Fibroblast of villous mesenchyme (primary cell): ENCODE measurements around the gene LNX2. TPM values are rescaled to one million over a fixed set of nuclear protein-coding genes. Genes with fewer than 3 reads are reported as not detected.
"Not testable (repeated sequence)": the region's sequence is repeated elsewhere in the genome, so short reads cannot be mapped to it uniquely, and the experiment has no call there.

Source experiments
- DNase-seq: peaks from one replicate; pipeline ENCODE4 v3.0.0-alpha.2; 2010; ENCODE audit warnings: low read depth
- H3K4me3 ChIP-seq: 2 replicates; pipeline ENCODE4 v1.5.1; 2011; ENCODE audit warnings: low read depth, mild to moderate bottlenecking, low read length
- total RNA-seq: library from RNA; depleted of rRNA; stranded (reverse); fragments of >200 nt; gene quantifications from 2 replicates; pipeline ENCODE4 v1.2.3, GENCODE V29; 2012
- TF ChIP-seq, protein P1 (sequence below): IDR thresholded peaks from 2 replicates; pipeline ENCODE4 v1.5.1; 2012; ENCODE audit warnings: low read depth, mild to moderate bottlenecking, low read length; ENCODE audit not compliant: insufficient read depth

The LNX2 gene
- total RNA-seq, 1 donor, result 7.8 TPM

DNA sequence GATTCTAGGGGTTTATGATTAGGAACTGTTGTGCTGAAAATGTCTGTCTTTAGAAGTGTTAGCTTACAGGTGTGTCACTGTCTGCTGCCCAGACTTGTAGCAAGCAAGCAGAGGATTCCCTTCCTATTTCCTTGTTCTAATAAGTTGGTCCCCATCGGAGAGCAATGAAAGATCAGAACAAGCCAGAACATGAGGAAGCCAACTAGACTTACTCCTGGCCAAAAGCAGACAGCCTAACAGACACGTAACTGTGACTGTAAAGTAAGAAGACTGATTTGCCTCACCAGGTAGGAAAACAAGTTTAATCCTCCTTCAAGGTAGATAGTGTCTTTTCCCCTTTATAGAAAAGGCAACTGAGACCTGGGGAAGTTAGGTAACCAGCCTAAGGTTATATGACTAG is 13.9 kb upstream of the LNX2 start:
- no peak for DNase-seq
- TF ChIP-seq, protein P1, sequence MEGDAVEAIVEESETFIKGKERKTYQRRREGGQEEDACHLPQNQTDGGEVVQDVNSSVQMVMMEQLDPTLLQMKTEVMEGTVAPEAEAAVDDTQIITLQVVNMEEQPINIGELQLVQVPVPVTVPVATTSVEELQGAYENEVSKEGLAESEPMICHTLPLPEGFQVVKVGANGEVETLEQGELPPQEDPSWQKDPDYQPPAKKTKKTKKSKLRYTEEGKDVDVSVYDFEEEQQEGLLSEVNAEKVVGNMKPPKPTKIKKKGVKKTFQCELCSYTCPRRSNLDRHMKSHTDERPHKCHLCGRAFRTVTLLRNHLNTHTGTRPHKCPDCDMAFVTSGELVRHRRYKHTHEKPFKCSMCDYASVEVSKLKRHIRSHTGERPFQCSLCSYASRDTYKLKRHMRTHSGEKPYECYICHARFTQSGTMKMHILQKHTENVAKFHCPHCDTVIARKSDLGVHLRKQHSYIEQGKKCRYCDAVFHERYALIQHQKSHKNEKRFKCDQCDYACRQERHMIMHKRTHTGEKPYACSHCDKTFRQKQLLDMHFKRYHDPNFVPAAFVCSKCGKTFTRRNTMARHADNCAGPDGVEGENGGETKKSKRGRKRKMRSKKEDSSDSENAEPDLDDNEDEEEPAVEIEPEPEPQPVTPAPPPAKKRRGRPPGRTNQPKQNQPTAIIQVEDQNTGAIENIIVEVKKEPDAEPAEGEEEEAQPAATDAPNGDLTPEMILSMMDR, result no peak
- H3K4me3 ChIP-seq, result no peak overlapping the region

DNA sequence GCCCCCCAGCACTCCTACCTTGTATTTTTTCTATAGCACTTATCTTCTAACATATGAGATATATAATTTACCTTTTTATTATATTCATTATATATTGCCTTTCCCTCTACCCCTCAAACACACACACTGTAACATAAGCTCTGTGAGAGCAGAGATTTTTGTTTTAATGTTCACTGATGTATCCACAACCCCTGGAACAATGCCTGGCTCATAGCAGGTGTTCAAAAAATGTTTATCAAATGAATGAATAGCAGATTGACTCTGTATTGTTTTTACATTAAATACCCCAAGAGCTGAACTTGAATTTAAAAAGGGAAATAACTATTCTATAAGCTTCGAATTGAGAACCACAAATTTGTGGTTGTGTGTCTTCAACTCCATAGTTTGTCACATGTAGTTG is 12.3 kb upstream of the LNX2 start:
- TF ChIP-seq, protein P1, result no peak
- no peak overlapping the region for H3K4me3 ChIP-seq
- DNase-seq, result no peak

DNA sequence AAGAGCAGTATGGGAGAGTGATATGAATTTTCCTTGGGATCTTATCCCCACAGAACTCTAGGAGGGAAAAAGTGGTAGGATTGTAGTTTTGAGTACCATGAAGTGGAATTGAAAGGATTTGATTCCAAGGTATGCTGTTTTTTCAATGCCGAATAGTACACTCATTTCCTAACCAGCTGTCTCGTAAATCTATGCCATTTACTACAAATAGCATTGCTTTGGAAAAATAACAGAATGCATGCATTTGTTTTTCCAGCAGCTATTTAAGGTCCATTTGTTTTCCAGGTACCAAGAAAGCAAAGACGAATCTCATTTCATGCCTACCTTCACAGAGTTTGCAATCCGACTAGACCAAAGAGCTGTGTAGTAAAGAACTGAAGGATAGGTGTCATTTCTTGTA is 11.9 kb upstream of the LNX2 start:
- TF ChIP-seq, protein P1, result no peak

DNA sequence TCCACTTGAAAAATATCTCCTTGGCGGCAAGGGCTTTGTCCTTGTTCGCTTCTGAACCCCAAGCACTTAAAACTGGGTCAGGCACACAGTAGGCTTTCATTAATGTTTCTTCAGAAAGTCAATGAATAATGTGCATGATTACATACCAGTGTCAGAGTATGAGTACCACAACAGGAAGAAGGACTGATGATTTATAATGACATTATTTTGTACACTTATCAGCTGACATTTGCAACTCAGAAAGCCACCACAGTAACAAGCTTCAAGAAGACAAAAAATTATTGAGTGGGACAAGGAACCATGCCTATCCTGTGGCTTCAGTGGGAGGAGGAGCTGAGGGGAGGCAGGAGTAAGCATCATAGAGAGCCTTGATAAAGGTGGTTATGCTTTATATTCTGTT is 11.3 kb upstream of the LNX2 start:
- DNase-seq, result no peak
- TF ChIP-seq, protein P1, result no peak
- H3K4me3 ChIP-seq, result no peak overlapping the region

More for the DNA sequence above, 11.9 kb upstream of the LNX2 start:
- DNase-seq, result no peak
- no peak overlapping the region for H3K4me3 ChIP-seq

DNA sequence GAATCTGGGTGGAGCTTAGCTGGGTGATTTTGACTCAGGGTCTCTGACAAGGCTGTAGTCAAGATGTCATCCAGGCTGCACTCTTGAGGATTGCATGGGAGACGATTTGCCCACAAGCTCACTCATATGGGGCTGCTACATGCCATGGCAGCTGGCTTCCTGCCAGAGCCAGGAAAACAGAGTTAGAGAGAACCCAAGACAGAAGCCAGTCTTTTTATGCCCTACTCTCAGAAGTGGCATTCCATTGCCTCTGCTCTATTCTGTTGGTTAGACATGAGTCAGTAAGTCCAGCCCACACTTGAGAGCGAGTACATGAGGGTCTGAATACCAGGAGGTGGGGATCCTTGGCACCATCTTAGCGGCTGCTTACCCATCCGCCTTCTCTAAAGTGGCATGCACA is 10.8 kb upstream of the LNX2 start:
- DNase-seq, result no peak
- TF ChIP-seq, protein P1, result no peak
- no peak overlapping the region for H3K4me3 ChIP-seq

DNA sequence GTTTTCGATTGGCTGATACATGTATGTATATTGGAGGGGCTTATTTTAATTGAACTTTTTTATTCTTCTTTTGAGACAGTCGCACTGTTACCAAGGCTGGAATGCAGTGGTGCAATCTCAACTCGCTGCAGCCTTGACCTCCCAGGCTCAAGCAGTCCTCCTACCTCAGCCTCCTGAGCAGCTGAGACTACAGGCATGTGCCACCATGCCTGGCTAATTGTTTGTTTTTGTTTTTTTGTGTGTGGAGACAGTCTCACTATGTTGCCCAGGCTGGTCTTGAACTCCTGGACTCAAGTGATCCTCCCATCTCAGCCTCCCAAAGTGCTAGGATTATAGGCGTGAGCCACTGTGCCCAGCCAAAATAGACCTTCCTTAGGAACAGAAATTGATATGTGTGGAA is 8.4 kb upstream of the LNX2 start:
- not testable (repeated sequence) for DNase-seq, H3K4me3 ChIP-seq

DNA sequence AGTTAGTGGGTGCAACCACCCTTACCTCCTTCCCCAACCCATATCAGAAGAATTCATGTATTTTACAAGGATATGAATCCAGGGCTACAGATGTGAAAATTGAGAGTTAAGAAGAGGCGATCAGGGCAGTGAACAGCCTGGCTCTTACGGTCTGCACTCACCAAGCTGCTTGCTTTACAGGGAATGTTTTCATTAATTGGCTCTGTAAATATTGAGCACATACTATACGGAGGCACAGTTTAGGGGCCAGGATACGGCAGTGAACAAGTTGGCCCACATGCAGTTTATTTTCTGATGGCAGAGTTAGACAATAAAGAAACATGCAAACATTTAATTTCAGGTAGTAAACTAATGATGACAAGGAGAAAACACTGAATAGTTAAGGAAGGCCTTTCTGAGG is 7.8 kb upstream of the LNX2 start:
- TF ChIP-seq, protein P1, result no peak
- no peak for DNase-seq
- no peak overlapping the region for H3K4me3 ChIP-seq
